ENCODE measurements around the gene MPPED1. TPM values are rescaled to one million over a fixed set of nuclear protein-coding genes. Genes with fewer than 3 reads are reported as not detected.

Gene MPPED1
- total RNA-seq, 1 donor, result not detected

DNA sequence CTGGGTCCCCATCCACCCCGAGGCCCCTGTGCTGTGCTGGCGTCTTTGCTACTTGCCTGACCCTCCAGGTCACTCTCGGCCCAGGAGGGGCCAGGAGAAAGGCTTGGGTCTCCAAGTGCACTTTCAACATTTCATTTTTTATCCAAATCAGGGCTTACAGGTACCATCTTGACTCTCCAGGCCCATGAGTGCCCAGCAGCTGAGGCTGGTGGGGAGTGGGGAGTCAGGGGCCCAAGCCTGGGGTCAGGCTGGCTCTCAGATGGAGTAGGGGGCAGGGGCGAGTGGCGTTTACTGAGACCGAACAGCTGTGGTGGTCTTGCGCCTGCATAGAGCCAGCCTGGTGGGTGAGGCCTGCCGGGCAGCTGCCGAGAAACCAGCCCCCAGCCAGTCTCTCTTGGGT, 61.6 kb downstream of the MPPED1 start:
- no peak for DNase-seq (ENCODE audit: low read depth)
- TF ChIP-seq, protein P1, sequence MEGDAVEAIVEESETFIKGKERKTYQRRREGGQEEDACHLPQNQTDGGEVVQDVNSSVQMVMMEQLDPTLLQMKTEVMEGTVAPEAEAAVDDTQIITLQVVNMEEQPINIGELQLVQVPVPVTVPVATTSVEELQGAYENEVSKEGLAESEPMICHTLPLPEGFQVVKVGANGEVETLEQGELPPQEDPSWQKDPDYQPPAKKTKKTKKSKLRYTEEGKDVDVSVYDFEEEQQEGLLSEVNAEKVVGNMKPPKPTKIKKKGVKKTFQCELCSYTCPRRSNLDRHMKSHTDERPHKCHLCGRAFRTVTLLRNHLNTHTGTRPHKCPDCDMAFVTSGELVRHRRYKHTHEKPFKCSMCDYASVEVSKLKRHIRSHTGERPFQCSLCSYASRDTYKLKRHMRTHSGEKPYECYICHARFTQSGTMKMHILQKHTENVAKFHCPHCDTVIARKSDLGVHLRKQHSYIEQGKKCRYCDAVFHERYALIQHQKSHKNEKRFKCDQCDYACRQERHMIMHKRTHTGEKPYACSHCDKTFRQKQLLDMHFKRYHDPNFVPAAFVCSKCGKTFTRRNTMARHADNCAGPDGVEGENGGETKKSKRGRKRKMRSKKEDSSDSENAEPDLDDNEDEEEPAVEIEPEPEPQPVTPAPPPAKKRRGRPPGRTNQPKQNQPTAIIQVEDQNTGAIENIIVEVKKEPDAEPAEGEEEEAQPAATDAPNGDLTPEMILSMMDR (IDR thresholded peaks at IDR 0.05; ENCODE audit: insufficient read depth, low read length), result no peak

DNA sequence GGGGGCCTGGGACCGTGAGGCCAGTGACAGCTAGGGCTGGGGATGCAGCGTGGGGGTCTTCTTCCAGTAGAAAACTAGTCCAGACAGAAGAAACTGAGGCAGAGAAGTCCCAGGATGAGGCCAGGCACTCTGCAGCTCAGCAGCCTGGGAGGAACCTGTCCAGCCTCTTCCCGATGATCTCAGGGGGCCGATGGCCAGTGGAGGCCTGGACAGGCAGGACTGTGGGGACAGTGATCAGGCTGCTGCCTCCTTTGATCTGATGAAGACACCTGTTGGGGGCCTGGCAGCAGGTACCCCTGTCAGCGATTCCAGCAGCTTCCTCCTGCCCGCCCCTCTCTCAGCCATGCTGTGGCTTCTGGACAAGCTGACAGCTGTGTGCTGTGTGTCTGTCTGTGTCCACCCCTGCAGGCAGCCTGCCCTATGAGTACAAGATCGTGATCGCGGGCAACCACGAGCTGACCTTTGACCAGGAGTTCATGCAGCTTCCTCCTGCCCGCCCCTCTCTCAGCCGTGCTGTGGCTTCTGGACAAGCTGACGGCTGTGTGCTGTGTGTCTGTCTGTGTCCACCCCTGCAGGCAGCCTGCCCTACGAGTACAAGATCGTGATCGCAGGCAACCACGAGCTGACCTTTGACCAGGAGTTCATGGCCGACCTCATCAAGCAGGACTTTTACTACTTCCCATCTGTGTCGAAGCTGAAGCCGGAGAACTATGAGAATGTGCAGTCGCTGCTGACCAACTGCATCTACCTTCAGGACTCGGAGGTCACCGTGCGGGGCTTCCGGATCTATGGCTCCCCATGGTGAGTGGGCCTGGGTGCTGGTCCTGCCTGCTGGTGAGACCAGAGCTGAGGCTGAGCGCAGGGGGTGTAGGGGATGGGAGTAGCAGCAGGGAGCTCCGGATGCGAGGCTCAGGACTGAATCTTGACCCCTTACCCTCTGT, 62.6 kb downstream of the MPPED1 start:
- H3K4me3 ChIP-seq (ENCODE audit: low read depth, low read length), result no peak overlapping the region
- no peak for DNase-seq (ENCODE audit: low read depth)
- TF ChIP-seq, protein P1 (IDR thresholded peaks at IDR 0.05; ENCODE audit: insufficient read depth, low read length), result no peak

More for the DNA sequence above, 61.6 kb downstream of the MPPED1 start:
- no peak overlapping the region for H3K4me3 ChIP-seq (ENCODE audit: low read depth, low read length)

DNA sequence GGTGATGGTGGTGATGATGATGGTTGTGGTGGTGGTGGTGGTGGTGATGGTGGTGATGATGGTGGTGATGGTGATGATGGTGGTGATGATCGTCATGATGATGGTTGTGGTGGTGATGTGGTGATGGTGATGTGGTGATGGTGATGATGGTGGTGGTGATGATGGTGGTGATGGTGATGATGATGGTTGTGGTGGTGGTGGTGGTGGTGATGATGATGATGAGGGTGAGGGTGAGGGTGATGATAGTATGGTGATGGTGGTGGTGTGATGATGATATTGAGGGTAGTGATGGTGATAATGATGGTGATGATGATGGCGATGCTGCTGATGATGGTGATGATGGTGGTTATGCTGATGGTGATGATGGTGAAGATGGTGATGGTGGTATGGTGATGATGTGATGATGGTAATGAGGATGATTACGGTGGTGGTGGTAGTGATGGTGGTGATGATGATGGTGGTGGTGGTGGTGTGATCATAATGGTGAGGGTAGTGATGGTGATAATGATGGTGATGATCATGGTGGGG, 63.8 kb downstream of the MPPED1 start:
- TF ChIP-seq, protein P1 (IDR thresholded peaks at IDR 0.05; ENCODE audit: insufficient read depth, low read length), result no peak
- H3K4me3 ChIP-seq (ENCODE audit: low read depth, low read length), result no peak overlapping the region
- DNase-seq (ENCODE audit: low read depth), result no peak

DNA sequence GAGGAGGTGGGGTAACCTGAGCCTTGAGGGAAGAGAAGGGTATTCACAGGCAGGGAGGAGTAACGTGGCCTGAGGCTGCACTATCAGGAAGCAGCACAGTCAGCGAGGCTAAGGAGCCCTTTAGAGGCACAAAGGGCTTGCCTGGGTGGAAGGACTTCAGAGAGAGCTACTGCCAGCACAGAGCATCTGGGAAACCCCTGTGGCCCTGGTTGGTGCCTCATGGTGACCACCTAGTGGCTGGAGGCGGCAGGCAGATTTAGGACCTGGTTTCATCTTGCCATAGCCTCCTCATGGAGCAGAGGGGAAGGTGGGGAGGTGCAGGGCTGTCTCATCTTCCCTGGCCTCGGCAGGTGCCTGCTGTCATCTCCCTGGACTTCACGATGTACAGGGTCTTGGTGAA, 64.5 kb downstream of the MPPED1 start:
- DNase-seq (ENCODE audit: low read depth), result no peak
- TF ChIP-seq, protein P1 (IDR thresholded peaks at IDR 0.05; ENCODE audit: insufficient read depth, low read length), result no peak
- H3K4me3 ChIP-seq (ENCODE audit: low read depth, low read length), result no peak overlapping the region

DNA sequence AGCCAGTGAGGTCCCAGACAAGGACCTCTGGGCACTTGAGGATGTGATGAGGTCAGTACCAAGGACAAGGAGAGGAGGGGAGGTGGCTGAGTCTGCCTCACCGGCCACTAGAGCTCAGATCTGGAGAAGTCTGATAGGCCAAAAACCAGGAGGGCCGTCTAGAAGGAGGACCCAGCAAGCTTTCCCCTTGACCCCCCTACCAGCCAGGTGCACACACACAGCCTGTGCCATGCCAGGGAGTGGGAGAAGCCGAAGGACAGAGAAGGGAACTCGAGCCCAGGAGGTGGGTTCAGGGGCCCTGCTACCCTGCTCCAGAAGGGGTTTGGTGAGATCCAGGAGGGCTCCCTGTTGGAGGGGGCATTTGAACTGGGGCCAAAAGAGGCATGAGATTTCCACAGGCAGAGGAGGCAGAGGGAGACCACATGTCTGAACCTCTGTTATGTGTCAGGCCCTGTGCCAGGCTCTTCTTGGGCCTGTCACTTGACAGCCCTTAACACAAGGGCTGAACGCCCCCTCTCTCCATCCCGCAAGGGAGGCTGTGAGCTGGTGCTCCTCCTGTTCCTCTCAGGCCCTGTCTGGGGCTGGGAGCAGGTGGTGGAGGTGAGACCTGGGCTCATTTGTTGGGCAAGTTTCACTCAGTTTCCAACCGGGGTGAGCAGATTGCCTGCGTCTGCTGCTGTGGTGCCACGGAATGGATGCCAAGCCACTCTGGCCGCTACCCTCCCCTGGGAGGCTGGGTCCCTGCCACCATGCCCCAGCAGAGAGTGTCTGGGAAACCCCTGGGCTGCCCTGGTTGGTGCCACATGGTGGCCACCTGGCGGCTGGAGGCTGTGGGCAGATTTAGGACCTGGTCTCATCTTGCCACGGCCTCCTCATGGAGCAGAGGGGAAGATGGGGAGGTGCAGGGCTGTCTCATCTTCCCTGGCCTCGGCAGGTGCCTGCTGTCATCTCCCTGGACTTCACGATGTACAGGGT, 65.2 kb downstream of the MPPED1 start:
- TF ChIP-seq, protein P1 (IDR thresholded peaks at IDR 0.05; ENCODE audit: insufficient read depth, low read length), result no peak
- DNase-seq (ENCODE audit: low read depth), result no peak
- no peak overlapping the region for H3K4me3 ChIP-seq (ENCODE audit: low read depth, low read length)

DNA sequence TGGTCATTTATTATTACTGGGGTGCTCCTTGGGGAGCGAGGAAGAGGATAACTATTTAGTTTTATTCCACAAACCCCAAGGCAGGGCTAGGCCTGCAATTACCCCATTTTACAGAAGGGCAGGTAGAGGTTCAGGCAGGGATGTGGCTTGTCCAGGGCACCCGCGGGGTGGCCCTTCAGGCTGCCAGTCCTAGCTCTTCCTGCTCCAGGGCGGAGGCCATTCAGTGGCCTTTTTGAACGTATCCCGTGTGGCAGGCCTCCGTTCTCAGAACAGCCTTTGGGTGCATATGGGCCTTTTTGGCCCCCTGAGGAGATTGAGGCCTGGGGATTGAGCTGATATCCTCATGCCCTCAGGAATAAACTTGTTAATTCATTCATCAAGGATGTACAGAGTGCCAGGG, 66.2 kb downstream of the MPPED1 start:
- H3K4me3 ChIP-seq (ENCODE audit: low read depth, low read length), result no peak overlapping the region
- DNase-seq (ENCODE audit: low read depth), result no peak
- TF ChIP-seq, protein P1 (IDR thresholded peaks at IDR 0.05; ENCODE audit: insufficient read depth, low read length), result no peak

Data from fibroblast of the aortic adventitia (primary cell).